IMR-90 (cell line): ENCODE results near the gene CIBAR2. TPM values are rescaled to one million over a fixed set of nuclear protein-coding genes. Genes with fewer than 3 reads are reported as not detected.

Source experiments
- ATAC-seq: fragments of 200-7000 bp; cut with Tn5 transposase; 2 replicates; pipeline ENCODE4 v1.9.1; 2020; ENCODE audit warnings: low read depth, mild to moderate bottlenecking, moderate library complexity
- BruUV-seq: library from RNA; stranded (reverse); fragments of 400-500 nt; replicated peaks from 2 replicates; lab custom pipeline; 2021; lab: Mats Ljungman, UMichigan
- CTCF ChIA-PET: fragments of 300-600 bp; formaldehyde crosslinking; extraction: SDS; loops from one replicate; lab custom pipeline; 2021; ENCODE audit warnings: antibody characterized with exemption; lab: Yijun Ruan, JAX
- POLR2A ChIA-PET: fragments of 300-600 bp; sonication (Branson Sonifier 250); formaldehyde crosslinking; loops from one replicate; lab custom pipeline; 2022; ENCODE audit warnings: antibody characterized with exemption; ENCODE audit not compliant: unreplicated experiment; lab: Charles Lee
- DNase-seq: peaks from one replicate; pipeline ENCODE4 v3.0.0; 2013
- H2AFZ ChIP-seq: replicated peaks from 2 replicates; pipeline ENCODE3; 2013; ENCODE audit warnings: low read length, mild to moderate bottlenecking; ENCODE audit not compliant: poor library complexity
- H2AK5ac ChIP-seq: 2 replicates; pipeline ENCODE4 v1.6.1; 2013; ENCODE audit warnings: low read depth, low read length, inconsistent platforms
- H2AK9ac ChIP-seq: replicated peaks from 2 replicates; pipeline ENCODE3; 2013; ENCODE audit warnings: mild to moderate bottlenecking, low read depth, low read length, moderate library complexity; ENCODE audit not compliant: poor library complexity
- H2BK120ac ChIP-seq: 2 replicates; pipeline ENCODE4 v1.6.1; 2013; ENCODE audit warnings: low read depth, low read length, inconsistent platforms
- H2BK15ac ChIP-seq: 3 replicates; pipeline ENCODE4 v1.6.1; 2013; ENCODE audit warnings: low read depth, low read length, inconsistent platforms
- H2BK20ac ChIP-seq: 2 replicates; pipeline ENCODE4 v1.6.1; 2013; ENCODE audit warnings: low read depth, mild to moderate bottlenecking, inconsistent platforms, low read length, moderate library complexity
- H2BK5ac ChIP-seq: 2 replicates; pipeline ENCODE4 v1.6.1; 2013; ENCODE audit warnings: mild to moderate bottlenecking, low read depth, low read length, inconsistent platforms; ENCODE audit not compliant: poor library complexity, severe bottlenecking
- H3K14ac ChIP-seq: replicated peaks from 2 replicates; pipeline ENCODE4 v1.6.1; 2013; ENCODE audit warnings: low read depth, low read length, inconsistent platforms
- H3K18ac ChIP-seq: 2 replicates; pipeline ENCODE4 v1.6.1; 2013; ENCODE audit warnings: low read depth, low read length, control low read depth
- H3K23ac ChIP-seq: 2 replicates; pipeline ENCODE4 v1.6.1; 2013; ENCODE audit warnings: low read depth, low read length, inconsistent platforms
- H3K27ac ChIP-seq: 2 replicates; pipeline ENCODE4 v1.5.1; 2013; ENCODE audit warnings: mild to moderate bottlenecking, control low read depth, low read length; ENCODE audit not compliant: insufficient read depth
- H3K27me3 ChIP-seq: 2 replicates; pipeline ENCODE4 v1.6.1; 2013; ENCODE audit warnings: low read length; ENCODE audit not compliant: control insufficient read depth, insufficient read depth
- H3K36me3 ChIP-seq: 2 replicates; pipeline ENCODE4 v1.6.1; 2013; ENCODE audit warnings: low read length, mixed read lengths; ENCODE audit not compliant: control insufficient read depth, insufficient read depth
- H3K4ac ChIP-seq: 2 replicates; pipeline ENCODE4 v1.6.1; 2013; ENCODE audit warnings: low read depth, low read length, inconsistent platforms
- H3K4me1 ChIP-seq: 2 replicates; pipeline ENCODE4 v1.6.1; 2013; ENCODE audit warnings: low read length, mixed read lengths; ENCODE audit not compliant: control insufficient read depth, insufficient read depth
- H3K4me2 ChIP-seq: 2 replicates; pipeline ENCODE4 v1.6.1; 2013; ENCODE audit warnings: low read depth, mild to moderate bottlenecking, control low read depth, low read length, moderate library complexity
- H3K4me3 ChIP-seq: 2 replicates; pipeline ENCODE4 v1.5.1; 2013; ENCODE audit warnings: low read depth, mild to moderate bottlenecking, control low read depth, low read length, moderate library complexity; ENCODE audit not compliant: insufficient read depth
- H3K56ac ChIP-seq: 2 replicates; pipeline ENCODE4 v1.6.1; 2013; ENCODE audit warnings: low read length, inconsistent platforms; ENCODE audit not compliant: insufficient read depth; ENCODE audit errors: extremely low read depth
- H3K79me1 ChIP-seq, 2 experiments: 2 replicates each; pipeline ENCODE4 v1.6.1; 2013; ENCODE audit warnings: low read length in 2 of 2, inconsistent platforms in 1 of 2, low read depth in 1 of 2
- H3K9ac ChIP-seq: 2 replicates; pipeline ENCODE4 v1.6.1; 2013; ENCODE audit warnings: low read depth, low read length, control low read depth
- H3K9me1 ChIP-seq: 2 replicates; pipeline ENCODE4 v1.6.1; 2013; ENCODE audit warnings: low read length, inconsistent platforms; ENCODE audit not compliant: insufficient read depth
- H3K9me3 ChIP-seq: 2 replicates; pipeline ENCODE4 v1.6.1; 2013; ENCODE audit warnings: low read length; ENCODE audit not compliant: control insufficient read depth, insufficient read depth
- H4K20me1 ChIP-seq: 2 replicates; pipeline ENCODE4 v1.6.1; 2013; ENCODE audit warnings: low read length, inconsistent platforms; ENCODE audit not compliant: insufficient read depth
- H4K5ac ChIP-seq: 2 replicates; pipeline ENCODE4 v1.6.1; 2013; ENCODE audit warnings: mild to moderate bottlenecking, low read depth, low read length, control low read depth
- H4K8ac ChIP-seq, 2 experiments: 2 replicates each; pipeline ENCODE4 v1.6.1; 2013; ENCODE audit warnings: low read depth in 2 of 2, low read length in 2 of 2, control low read depth in 1 of 2, inconsistent platforms in 1 of 2
- H4K91ac ChIP-seq: 2 replicates; pipeline ENCODE4 v1.6.1; 2013; ENCODE audit warnings: low read depth, low read length, inconsistent platforms; ENCODE audit not compliant: insufficient read depth
- BHLHE40 ChIP-seq: fragments of 150-350 bp; IDR thresholded peaks from 2 replicates; pipeline ENCODE4 v1.6.1; 2016; ENCODE audit warnings: mild to moderate bottlenecking, low read depth, low read length
- CEBPB ChIP-seq: IDR thresholded peaks from 2 replicates; pipeline ENCODE4 v1.6.1; 2012; ENCODE audit warnings: low read depth, low read length, improper control_type of control experiment
- CHD1 ChIP-seq: IDR thresholded peaks from 2 replicates; pipeline ENCODE4 v1.6.1; 2012; ENCODE audit warnings: low read depth, low read length, improper control_type of control experiment
- CTCF ChIP-seq: conservative IDR thresholded peaks from 2 replicates; pipeline ENCODE4 v1.5.1; 2012; ENCODE audit warnings: mild to moderate bottlenecking, low read depth, low read length, improper control_type of control experiment
- ELK1 ChIP-seq: fragments of 150-350 bp; IDR thresholded peaks from 2 replicates; pipeline ENCODE4 v1.6.1; 2016; ENCODE audit warnings: low read depth, mild to moderate bottlenecking, low read length, moderate library complexity, borderline replicate concordance
- FOS ChIP-seq: fragments of 150-350 bp; IDR thresholded peaks from 2 replicates; pipeline ENCODE4 v1.6.1; 2016; ENCODE audit warnings: low read depth, low read length
- MAFK ChIP-seq: IDR thresholded peaks from 2 replicates; pipeline ENCODE4 v1.6.1; 2012; ENCODE audit warnings: low read depth, low read length, improper control_type of control experiment
- MAZ ChIP-seq: IDR thresholded peaks from 2 replicates; pipeline ENCODE4 v1.6.1; 2012; ENCODE audit warnings: low read depth, mild to moderate bottlenecking, low read length, improper control_type of control experiment, moderate library complexity, borderline replicate concordance
- MXI1 ChIP-seq: IDR thresholded peaks from 2 replicates; pipeline ENCODE4 v1.6.1; 2012; ENCODE audit warnings: low read depth, mild to moderate bottlenecking, low read length, moderate library complexity, borderline replicate concordance
- NFE2L2 ChIP-seq: fragments of 150-350 bp; IDR thresholded peaks from 2 replicates; pipeline ENCODE4 v1.6.1; 2016; ENCODE audit warnings: low read depth, mild to moderate bottlenecking, low read length
- POLR2A ChIP-seq: IDR thresholded peaks from 2 replicates; pipeline ENCODE4 v1.6.1; 2012; ENCODE audit warnings: mild to moderate bottlenecking, low read depth, low read length
- RCOR1 ChIP-seq: IDR thresholded peaks from 2 replicates; pipeline ENCODE4 v1.6.1; 2012; ENCODE audit warnings: mild to moderate bottlenecking, low read length, improper control_type of control experiment; ENCODE audit not compliant: insufficient replicate concordance
- RFX5 ChIP-seq: IDR thresholded peaks from 2 replicates; pipeline ENCODE4 v1.8.0; 2012; ENCODE audit warnings: low read depth, mild to moderate bottlenecking, low read length, moderate library complexity
- SMC3 ChIP-seq: fragments of 150-350 bp; IDR thresholded peaks from 2 replicates; pipeline ENCODE4 v1.6.1; 2016; ENCODE audit warnings: low read depth, mild to moderate bottlenecking, antibody characterized with exemption, low read length, moderate library complexity
- USF2 ChIP-seq: fragments of 150-350 bp; IDR thresholded peaks from 2 replicates; pipeline ENCODE4 v1.6.1; 2017; ENCODE audit warnings: mild to moderate bottlenecking, antibody characterized with exemption, low read length, low read depth
- WGBS, 2 experiments: methylation state at CpG; one replicate each; pipeline versions ENCODE4 v1.1.5 to v1.1.7; 2013; ENCODE audit warnings: missing lambda C conversion rate in 2 of 2; ENCODE audit not compliant: insufficient read length in 1 of 2; ENCODE audit errors: extremely low coverage in 2 of 2; 5-methylcytosine and 5-hydroxymethylcytosine counted together
- dilution Hi-C: fragments of 300-500 bp; cut with HindIII; formaldehyde crosslinking; loops from one replicate; pipeline ENCODE4 v1.14.3; 2018; ENCODE audit warnings: low sequenced_read_pairs; ENCODE audit not compliant: unreplicated experiment
- in situ Hi-C: fragments of 300-500 bp; cut with MboI; formaldehyde crosslinking; loops from 3 replicates; pipeline ENCODE4 v1.14.3; 2019; ENCODE audit warnings: low sequenced_read_pairs, inconsistent platforms, mixed read lengths
- intact Hi-C: fragments of 100-400 bp; cut with micrococcal nuclease; formaldehyde crosslinking; loops from 2 replicates; pipeline ENCODE4 v1.10.0; 2022
- polyA plus RNA-seq, 3 experiments: library from polyadenylated mRNA; depleted of rRNA; stranded (reverse); fragments of >200 nt; gene quantifications; 2 replicates each; pipeline ENCODE4 v1.2.3, GENCODE V29; 2012; ENCODE audit warnings: low replicate concordance in 1 of 3
- total RNA-seq: library from RNA; depleted of rRNA; stranded (reverse); fragments of >200 nt; gene quantifications from 2 replicates; pipeline ENCODE4 v1.2.3, GENCODE V29; 2012

The CIBAR2 gene
- total and polyA plus RNA-seq, 2 of the 4 experiments (the other 2 are of a cell fraction): 0.18 to 0.24 TPM

- CTCF ChIA-PET: no interaction called here
- dilution Hi-C loops: no loop called here
- no peak overlapping the region for H2BK15ac ChIP-seq
These were observed 12.0 kb downstream of the CIBAR2 start for GRCh38 chr16:85100265-85100664.

More at GRCh38 chr16:85100265-85100664, 12.0 kb downstream of the CIBAR2 start:
- Histone ChIP-seq H3K18ac (no peak overlapping the region), H4K5ac (no peak overlapping the region), H3K4me1 (no peaks in the 10 kb centered on the region), H3K9ac (no peak overlapping the region), H2BK120ac (no peak overlapping the region), H3K56ac (no peak overlapping the region), H3K79me1 (no peaks in the 10 kb centered on the region), H3K4me2 (no peak overlapping the region), H2BK5ac (no peak overlapping the region), H3K14ac (no peak overlapping the region), H4K91ac (no peak overlapping the region), H3K9me1 (no peaks in the 10 kb centered on the region; the same call in 1 of the 2 replicates), H3K4me3 (no peak overlapping the region), H3K27ac (no peak overlapping the region), H4K20me1 (no peaks in the 10 kb centered on the region), H2AK9ac (no peak overlapping the region), H3K23ac (no peak overlapping the region), H3K36me3 (no peaks in the 10 kb centered on the region), H2AK5ac (no peak overlapping the region), H3K4ac (no peak overlapping the region), H2BK20ac (no peak overlapping the region), H3K27me3 (peaks cover 36% of the 10 kb centered on the region), H3K9me3 (no peaks in the 10 kb centered on the region), H4K8ac (no peak overlapping the region), H2AFZ (no peak overlapping the region)
- TF ChIP-seq MAZ: no peak
- no peak for TF ChIP-seq CEBPB
- TF ChIP-seq NFE2L2: no peak
- no peak for TF ChIP-seq USF2
- TF ChIP-seq ELK1: no peak
- TF ChIP-seq MAFK: no peak
- no peak for TF ChIP-seq FOS
- no peak for TF ChIP-seq SMC3
- no peak for TF ChIP-seq MXI1
- TF ChIP-seq CHD1: no peak
- TF ChIP-seq POLR2A: no peak
- no peak for TF ChIP-seq CTCF
- no peak for TF ChIP-seq RFX5
- no peak for TF ChIP-seq RCOR1
- TF ChIP-seq BHLHE40: no peak
- POLR2A ChIA-PET: no interaction called here
- no TSS peak for BruUV-seq
- no peak for DNase-seq
- no CpG with 5 or more reads among the region's 10 CpGs for WGBS, 2 experiments
- no peak for ATAC-seq
- intact Hi-C loops (no loop called here), in situ Hi-C loops (no loop called here)
